HG03565 (cell line): ENCODE results near the gene CD9.

Experiments
- ATAC-seq: cut with Tn5 transposase; IDR thresholded peaks from one replicate; pipeline ENCODE4 v1.9.1; 2021; ENCODE audit warnings: mild to moderate bottlenecking, moderate library complexity; ENCODE audit not compliant: unreplicated experiment

Gene CD9

GRCh38 chr12:6216581-6216980, 16.4 kb downstream of the CD9 start:
- ATAC-seq = no peak

- ATAC-seq = no peak
Measured at GRCh38 chr12:6218347-6218925, 18.2 kb downstream of the CD9 start.

- no peak for ATAC-seq
Measured at GRCh38 chr12:6219980-6220379, 19.8 kb downstream of the CD9 start.

GRCh38 chr12:6221146-6221545, 20.9 kb downstream of the CD9 start:
- no peak for ATAC-seq

- ATAC-seq = no peak
Measured at GRCh38 chr12:6222078-6222654, 22.0 kb downstream of the CD9 start.

GRCh38 chr12:6223545-6223944, 23.3 kb downstream of the CD9 start:
- no peak for ATAC-seq

GRCh38 chr12:6224550-6224949, 24.4 kb downstream of the CD9 start:
- no peak for ATAC-seq

- ATAC-seq = no peak
Measured at GRCh38 chr12:6225630-6226001, 25.4 kb downstream of the CD9 start.

- ATAC-seq = no peak
Measured at GRCh38 chr12:6226002-6226678, 25.9 kb downstream of the CD9 start.

GRCh38 chr12:6226679-6227051, 26.5 kb downstream of the CD9 start:
- no peak for ATAC-seq

- ATAC-seq = no peak
Measured at GRCh38 chr12:6228535-6229223, 28.5 kb downstream of the CD9 start.

- ATAC-seq = no peak
Measured at GRCh38 chr12:6229224-6230218, 29.3 kb downstream of the CD9 start.

- ATAC-seq = no peak
Measured at GRCh38 chr12:6230321-6231110, 30.3 kb downstream of the CD9 start.

GRCh38 chr12:6231359-6232268, 31.4 kb downstream of the CD9 start:
- no peak for ATAC-seq

GRCh38 chr12:6233121-6233971, 33.1 kb downstream of the CD9 start:
- no peak for ATAC-seq

GRCh38 chr12:6234214-6234613, 34.0 kb downstream of the CD9 start:
- ATAC-seq = no peak

- no peak for ATAC-seq
Measured at GRCh38 chr12:6234906-6235305, 34.7 kb downstream of the CD9 start.

GRCh38 chr12:6235499-6235898, 35.3 kb downstream of the CD9 start:
- no peak for ATAC-seq
